ELF-1 (cell line): ENCODE results near the gene CDH12.
"Not testable (repeated sequence)": the region's sequence is repeated elsewhere in the genome, so short reads cannot be mapped to it uniquely, and the experiment has no call there.

Experiments
- DNase-seq: peaks from one replicate; pipeline ENCODE4 v3.0.0-alpha.2; 2016; ENCODE audit warnings: low read depth, low spot score

Gene CDH12

GRCh38 chr5:22044229-22044628 is 808.9 kb downstream of the CDH12 start:
- DNase-seq, result no peak

GRCh38 chr5:22036061-22036460 is 817.1 kb downstream of the CDH12 start:
- DNase-seq, result no peak

GRCh38 chr5:22033066-22033465 is 820.1 kb downstream of the CDH12 start:
- DNase-seq, result no peak

GRCh38 chr5:22023784-22024183 is 829.4 kb downstream of the CDH12 start:
- DNase-seq, result no peak

GRCh38 chr5:22012893-22013292 is 840.3 kb downstream of the CDH12 start:
- DNase-seq, result not testable (repeated sequence)

GRCh38 chr5:22010808-22011207 is 842.3 kb downstream of the CDH12 start:
- not testable (repeated sequence) for DNase-seq

- not testable (repeated sequence) for DNase-seq
Measured at GRCh38 chr5:22001097-22001496, 852.0 kb downstream of the CDH12 start.

- not testable (repeated sequence) for DNase-seq
Measured at GRCh38 chr5:21985799-21986198, 867.3 kb downstream of the CDH12 start.

- not testable (repeated sequence) for DNase-seq
Measured at GRCh38 chr5:21951571-21951970, 901.6 kb downstream of the CDH12 start.

GRCh38 chr5:21931116-21931515 is 922.0 kb downstream of the CDH12 start:
- no peak for DNase-seq

GRCh38 chr5:21919414-21920022 is 933.6 kb downstream of the CDH12 start:
- DNase-seq, result peak; percentile 10

- DNase-seq, result no peak
Measured at GRCh38 chr5:21918451-21918850, 934.7 kb downstream of the CDH12 start.

- no peak for DNase-seq
Measured at GRCh38 chr5:21910731-21911130, 942.4 kb downstream of the CDH12 start.

- DNase-seq, result no peak
Measured at GRCh38 chr5:21895766-21896350, 957.3 kb downstream of the CDH12 start.

- DNase-seq, result no peak
Measured at GRCh38 chr5:21893161-21893560, 960.0 kb downstream of the CDH12 start.

GRCh38 chr5:21889581-21889980 is 963.6 kb downstream of the CDH12 start:
- DNase-seq, result no peak

GRCh38 chr5:21882074-21882745 is 970.9 kb downstream of the CDH12 start:
- DNase-seq, result no peak

- no peak for DNase-seq
Measured at GRCh38 chr5:21880164-21880563, 973.0 kb downstream of the CDH12 start.

- DNase-seq, result no peak
Measured at GRCh38 chr5:21862986-21863385, 990.2 kb downstream of the CDH12 start.

GRCh38 chr5:21858441-21858840 is 994.7 kb downstream of the CDH12 start:
- DNase-seq, result no peak

GRCh38 chr5:21856987-21857386 is 996.2 kb downstream of the CDH12 start:
- no peak for DNase-seq

GRCh38 chr5:21847300-21847699 is 1005.8 kb downstream of the CDH12 start:
- DNase-seq, result no peak

- DNase-seq, result no peak
Measured at GRCh38 chr5:21844960-21845359, 1008.2 kb downstream of the CDH12 start.
